CD4-positive, alpha-beta memory T cell (primary cell): ENCODE results near the gene ZNF738. TPM values are rescaled to one million over a fixed set of nuclear protein-coding genes. Genes with fewer than 3 reads are reported as not detected.
"Not testable (repeated sequence)": the region's sequence is repeated elsewhere in the genome, so short reads cannot be mapped to it uniquely, and the experiment has no call there.

Source experiments
- CTCF ChIA-PET: fragments of 350-600 bp; sonication (Branson Sonifier 250); formaldehyde crosslinking; loops from one replicate; lab custom pipeline; 2021; ENCODE audit warnings: inconsistent platforms; ENCODE audit not compliant: partially characterized antibody; lab: Charles Lee
- POLR2A ChIA-PET: fragments of 350-600 bp; sonication (Branson Sonifier 250); formaldehyde crosslinking; loops from one replicate; lab custom pipeline; 2021; ENCODE audit not compliant: partially characterized antibody; lab: Charles Lee
- DNase-seq, 5 donors: peaks; one replicate each; pipeline versions ENCODE4 v3.0.0 to v3.0.0-alpha.2; 2020 to 2022; ENCODE audit warnings: mixed read lengths in 1 of 5
- H3K27ac ChIP-seq: one replicate; pipeline ENCODE4 v1.7.0; 2013; ENCODE audit warnings: low read depth, low read length
- H3K27me3 ChIP-seq: 2 replicates; pipeline ENCODE4 v1.7.0; 2013; ENCODE audit warnings: mild to moderate bottlenecking, low read length, moderate library complexity; ENCODE audit not compliant: insufficient read depth
- H3K36me3 ChIP-seq: 2 replicates; pipeline ENCODE4 v1.7.0; 2013; ENCODE audit warnings: mild to moderate bottlenecking, low read length, moderate library complexity; ENCODE audit not compliant: insufficient read depth
- H3K4me1 ChIP-seq: 2 replicates; pipeline ENCODE4 v1.7.0; 2013; ENCODE audit warnings: mild to moderate bottlenecking, low read length, moderate library complexity; ENCODE audit not compliant: insufficient read depth
- H3K4me3 ChIP-seq, 2 donors: one replicate each; pipeline ENCODE4 v1.7.0; 2013; ENCODE audit warnings: low read length in 2 of 2, mild to moderate bottlenecking in 1 of 2
- H3K9me3 ChIP-seq, 2 donors: one replicate each; pipeline ENCODE4 v1.7.0; 2013; ENCODE audit warnings: low read length in 2 of 2, control low read depth in 1 of 2; ENCODE audit not compliant: control insufficient read depth in 1 of 2
- H3K27ac Mint-ChIP-seq, 7 donors: one replicate each; pipeline ENCODE4 v1.8.0; 2020 to 2021; ENCODE audit warnings: mixed read lengths in 7 of 7, mild to moderate bottlenecking in 6 of 7, inconsistent platforms in 3 of 7, moderate library complexity in 3 of 7
- H3K27me3 Mint-ChIP-seq, 2 donors: one replicate each; pipeline ENCODE4 v1.8.0; 2020 to 2021; ENCODE audit warnings: mixed read lengths in 2 of 2
- H3K36me3 Mint-ChIP-seq, 2 donors: one replicate each; pipeline ENCODE4 v1.8.0; 2020 to 2021; ENCODE audit warnings: mixed read lengths in 2 of 2, inconsistent platforms in 1 of 2, mild to moderate bottlenecking in 1 of 2
- H3K4me1 Mint-ChIP-seq, 4 donors: one replicate each; pipeline ENCODE4 v1.8.0; 2020 to 2021; ENCODE audit warnings: mixed read lengths in 4 of 4, mild to moderate bottlenecking in 1 of 4
- H3K4me3 Mint-ChIP-seq, 8 donors: one replicate each; pipeline ENCODE4 v1.8.0; 2020 to 2021; ENCODE audit warnings: mixed read lengths in 8 of 8, mild to moderate bottlenecking in 7 of 8, moderate library complexity in 6 of 8, inconsistent platforms in 3 of 8
- H3K9me3 Mint-ChIP-seq, 8 donors: one replicate each; pipeline ENCODE4 v1.8.0; 2020 to 2021; ENCODE audit warnings: mixed read lengths in 8 of 8, mild to moderate bottlenecking in 5 of 8, inconsistent platforms in 3 of 8, moderate library complexity in 1 of 8
- intact Hi-C: fragments of 100-400 bp; cut with micrococcal nuclease; formaldehyde crosslinking; loops from one replicate; pipeline ENCODE4 v1.15.1; 2023
- polyA plus RNA-seq, 2 donors: library from polyadenylated mRNA; unstranded; fragments of 300-500 nt; fragmentation: Illumina TruSeq; gene quantifications; one replicate each; pipeline ENCODE4 v1.2.3, GENCODE V29; 2021
- total RNA-seq, 2 experiments: library from RNA; stranded (reverse); gene quantifications; one replicate each; pipeline ENCODE4 v1.2.3, GENCODE V29; 2021

ZNF738 gene
- total and polyA plus RNA-seq, 4 experiments from 2014 or later = 2.5 to 11.4 (median 6.3) TPM

DNA sequence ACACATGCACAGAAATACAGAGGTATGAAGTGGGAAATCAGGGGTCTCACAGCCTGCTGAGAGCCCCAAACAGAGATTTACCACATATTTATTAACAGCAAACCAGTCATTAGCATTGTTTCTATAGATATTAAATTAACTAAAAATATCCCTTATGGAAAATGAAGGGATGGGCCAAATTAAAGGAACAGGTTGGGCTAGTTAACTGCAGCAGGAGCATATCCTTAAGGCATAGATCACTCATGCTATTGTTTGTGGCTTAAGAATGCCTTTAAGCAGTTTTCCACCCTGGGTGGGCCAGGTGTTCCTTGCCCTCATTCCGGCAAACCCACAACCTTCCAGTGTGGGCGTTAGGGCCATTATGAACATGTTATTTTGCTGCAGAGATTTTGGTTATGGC lies 14.0 kb upstream of the ZNF738 start:
- H3K4me1 ChIP-seq, H3K9me3 ChIP-seq, intact Hi-C loops, H3K27ac ChIP-seq, H3K27me3 ChIP-seq, H3K4me3 ChIP-seq, H3K36me3 ChIP-seq, CTCF ChIA-PET, DNase-seq, H3K36me3 Mint-ChIP-seq, H3K27me3 Mint-ChIP-seq, H3K4me3 Mint-ChIP-seq, POLR2A ChIA-PET, H3K4me1 Mint-ChIP-seq, H3K27ac Mint-ChIP-seq: not testable (repeated sequence)
- peaks cover 4 to 47% (median 31%) of the 10 kb centered on the region in 8 donors for H3K9me3 Mint-ChIP-seq

- Histone ChIP-seq H3K27me3 (no peaks in the 10 kb centered on the region), H3K4me3 (no peak overlapping the region), H3K9me3 (no peaks in the 10 kb centered on the region), H3K36me3 (no peaks in the 10 kb centered on the region), H3K4me1 (peaks cover 5% of the 10 kb centered on the region), H3K27ac (no peak overlapping the region)
- Mint-ChIP-seq H3K27ac (peak overlapping the region in 1 of 7 donors; percentile 45), H3K4me1 (peaks cover 4 to 11% (median 8%) of the 10 kb centered on the region in 4 donors), H3K36me3 (peaks cover 0 to 4% of the 10 kb centered on the region in 2 donors), H3K9me3 (peaks cover 3 to 23% (median 14%) of the 10 kb centered on the region in 8 donors), H3K27me3 (no peaks in the 10 kb centered on the region), H3K4me3 (peak overlapping the region in 1 of 8 donors; percentile 18)
- ChIA-PET POLR2A (no interaction called here), CTCF (no interaction called here)
- no peak for DNase-seq
- intact Hi-C loops = no loop called here
These were observed 6.0 kb upstream of the ZNF738 start for GRCh38 chr19:21352830-21353229.

DNA sequence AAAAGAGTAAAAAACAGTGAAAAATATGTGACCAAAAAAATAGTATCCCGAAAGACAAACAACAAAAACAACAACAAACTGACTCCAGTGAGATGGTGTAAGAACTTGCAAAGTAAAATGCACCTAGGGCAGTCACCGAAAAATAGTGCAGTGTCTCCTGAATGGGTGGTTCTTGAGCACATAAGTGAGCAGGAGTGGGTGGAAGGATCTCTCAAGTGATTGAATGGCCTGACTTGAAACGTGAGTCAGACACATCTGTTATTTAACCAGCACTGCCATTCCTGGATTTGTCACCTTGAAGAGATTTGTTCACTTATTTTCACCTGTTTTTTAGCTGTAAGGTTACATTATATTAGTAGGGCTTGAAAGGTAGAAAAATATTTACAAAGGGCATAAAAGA lies 3.5 kb downstream of the ZNF738 start:
- CTCF ChIA-PET = no interaction called here
- Histone ChIP-seq H3K4me3 (no peak overlapping the region), H3K36me3 (peaks cover 8% of the 10 kb centered on the region), H3K27ac (no peak overlapping the region), H3K4me1 (peaks cover 8% of the 10 kb centered on the region), H3K27me3 (no peaks in the 10 kb centered on the region), H3K9me3 (no peaks in the 10 kb centered on the region)
- intact Hi-C loops = no loop called here
- Mint-ChIP-seq H3K36me3 (peaks cover 35 to 48% of the 10 kb centered on the region in 2 donors), H3K4me3 (no peak overlapping the region), H3K9me3 (peaks cover 0 to 11% (median 3%) of the 10 kb centered on the region in 8 donors), H3K4me1 (peaks cover 4 to 14% (median 13%) of the 10 kb centered on the region in 4 donors), H3K27me3 (no peaks in the 10 kb centered on the region), H3K27ac (peak overlapping the region in 1 of 7 donors; percentile 37)
- POLR2A ChIA-PET = interaction anchor here (1.1 kb wide), 1 partner anchor 35 kb away, joined by 3 read pairs; the partner anchor contains the start of gene ZNF493
- DNase-seq = no peak

GRCh38 chr19:21383980-21384582 lies 25.3 kb downstream of the ZNF738 start:
- Histone ChIP-seq H3K9me3 (peaks cover 4 to 39% of the 10 kb centered on the region in 2 donors), H3K27ac (no peak overlapping the region), H3K36me3 (peaks cover 4% of the 10 kb centered on the region), H3K4me3 (peak overlapping the region in 1 of 2 donors; percentile 0), H3K27me3 (no peaks in the 10 kb centered on the region), H3K4me1 (no peaks in the 10 kb centered on the region)
- peaks cover 52 to 59% of the 10 kb centered on the region in 2 donors for H3K36me3 Mint-ChIP-seq
- DNase-seq = no peak
- no peaks in the 10 kb centered on the region for H3K4me1 Mint-ChIP-seq
- intact Hi-C loops = no loop called here
- H3K4me3 Mint-ChIP-seq = no peak overlapping the region
- CTCF ChIA-PET = no interaction called here
- POLR2A ChIA-PET = no interaction called here
- peaks cover 2 to 93% (median 79%) of the 10 kb centered on the region in 8 donors for H3K9me3 Mint-ChIP-seq
- H3K27ac Mint-ChIP-seq = no peak overlapping the region
- no peaks in the 10 kb centered on the region for H3K27me3 Mint-ChIP-seq

DNA sequence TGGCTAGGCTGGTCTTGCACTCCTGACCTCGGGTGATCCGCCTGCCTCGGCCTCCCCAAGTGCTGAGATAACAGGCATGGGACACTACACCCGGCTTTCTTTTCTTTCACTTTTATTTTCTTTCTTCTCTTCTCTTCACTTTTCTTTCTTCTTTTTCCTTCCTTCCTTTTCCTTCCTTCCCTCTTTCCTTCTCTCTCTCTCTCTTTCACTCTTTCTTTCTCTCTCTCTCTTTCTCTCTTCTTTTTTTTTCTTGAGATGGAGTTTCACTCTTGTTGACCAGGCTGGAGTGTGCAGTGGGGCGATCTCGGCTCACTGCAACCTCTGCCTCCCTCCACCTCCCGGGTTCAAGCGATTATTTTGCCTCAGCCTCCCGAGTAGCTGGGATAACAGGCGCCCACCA lies 37.3 kb downstream of the ZNF738 start:
- intact Hi-C loops = loop anchor here (2.0 to 5.0 kb wide), 2 partner anchors 375 to 1219 kb away; partner anchors contain the start of gene ZNF430
- H3K9me3 Mint-ChIP-seq = peaks cover 0 to 39% (median 21%) of the 10 kb centered on the region in 8 donors
- peaks cover 19% of the 10 kb centered on the region for H3K4me1 ChIP-seq
- H3K4me3 Mint-ChIP-seq = peak overlapping the region in 2 of 8 donors; percentile 15 to 61
- H3K27ac Mint-ChIP-seq = peak overlapping the region in 1 of 7 donors; percentile 39
- H3K27me3 ChIP-seq = no peaks in the 10 kb centered on the region
- peaks cover 17 to 41% (median 29%) of the 10 kb centered on the region in 4 donors for H3K4me1 Mint-ChIP-seq
- H3K4me3 ChIP-seq = no peak overlapping the region
- ChIA-PET POLR2A (interaction anchor here (0.7 to 2.7 kb wide), 11 partner anchors 22 to 831 kb away, joined by 3 to 38 read pairs (median 5); partner anchors contain the start of genes ZNF429, ZNF430, ZNF431 and ZNF708), CTCF (interaction anchor here (1.4 kb wide), 1 partner anchor 109 kb away, joined by 5 read pairs; the partner anchor contains the start of gene ZNF429)
- H3K36me3 ChIP-seq = no peaks in the 10 kb centered on the region
- no peak for DNase-seq
- no peaks in the 10 kb centered on the region for H3K9me3 ChIP-seq
- H3K27me3 Mint-ChIP-seq = no peaks in the 10 kb centered on the region
- no peak overlapping the region for H3K27ac ChIP-seq
- peaks cover 22 to 23% of the 10 kb centered on the region in 2 donors for H3K36me3 Mint-ChIP-seq

DNA sequence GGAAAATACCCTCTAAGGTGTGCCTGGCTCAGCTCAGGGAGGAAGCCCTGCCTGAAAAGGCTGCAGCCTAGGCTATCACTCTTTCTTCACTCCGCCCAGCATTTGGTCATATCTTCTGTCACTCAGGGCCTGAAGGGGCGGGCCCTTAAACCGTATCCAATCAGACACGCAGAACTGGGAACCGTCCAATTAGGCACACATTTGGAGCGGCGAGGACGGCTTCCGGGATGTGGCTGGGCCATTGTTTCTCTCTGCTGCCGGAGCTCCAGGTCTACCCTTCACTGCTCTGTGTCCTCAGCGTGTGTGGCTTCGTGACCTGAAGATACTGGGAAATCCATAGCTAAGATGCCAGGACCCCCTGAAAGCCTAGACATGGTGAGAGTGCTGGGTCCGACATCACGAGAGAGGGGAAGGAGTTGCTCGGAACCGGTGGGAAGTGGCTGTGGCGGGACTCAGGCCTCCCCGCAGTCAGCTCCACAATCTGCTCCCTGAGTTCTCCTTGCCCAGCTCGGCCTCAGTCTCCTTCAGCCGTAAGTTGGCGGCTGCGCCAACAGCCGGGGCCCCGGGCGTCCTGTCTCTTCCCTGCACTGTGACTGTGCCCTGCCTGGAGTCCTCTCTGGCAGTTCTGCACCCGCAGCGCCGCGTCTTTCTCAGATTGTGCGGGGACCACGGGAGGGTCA lies 38.2 kb downstream of the ZNF738 start, which contains the start of gene ZNF493:
ZNF493 (plus strand) TSS at position 241 of the 680 bp plus-strand sequence; CDS start at position 346, 105 bp downstream.
- intact Hi-C loops = loop anchor here (1.0 to 5.0 kb wide), 5 partner anchors 38 to 1220 kb away; partner anchors contain the start of genes ZNF429, ZNF430 and ZNF708
- H3K4me3 ChIP-seq = peak within 1 kb of the TSS; percentile 10 to 76
- CTCF ChIA-PET = interaction anchor here (0.8 to 1.4 kb wide), 3 partner anchors 12 to 108 kb away, joined by 3 to 5 read pairs (median 4); partner anchors contain the start of gene ZNF429

More for the DNA sequence above, 38.2 kb downstream of the ZNF738 start, which contains the start of gene ZNF493:
- peak within 1 kb of the TSS; percentile 82 to 96 (median 90) for H3K27ac Mint-ChIP-seq
- POLR2A ChIA-PET = interaction anchor here (0.6 to 2.7 kb wide), 23 partner anchors 17 to 1621 kb away, joined by 3 to 38 read pairs (median 3); partner anchors contain the start of genes ZNF100, ZNF429, ZNF43 and ZNF430
- H3K4me1 Mint-ChIP-seq = peaks cover 18 to 44% (median 30%) of the 10 kb centered on the region in 4 donors
- H3K27me3 Mint-ChIP-seq = no peaks in the 10 kb centered on the region
- H3K27me3 ChIP-seq = no peaks in the 10 kb centered on the region
- peak within 1 kb of the TSS; percentile 69 for H3K27ac ChIP-seq
- H3K36me3 ChIP-seq = no peaks in the 10 kb centered on the region
- peak; percentile 92 to 95 (median 92) for DNase-seq
- peak within 1 kb of the TSS; percentile 85 to 99 (median 97) for H3K4me3 Mint-ChIP-seq
- H3K4me1 ChIP-seq = peaks cover 19% of the 10 kb centered on the region
- no peaks in the 10 kb centered on the region for H3K9me3 ChIP-seq
- peaks cover 0 to 34% (median 13%) of the 10 kb centered on the region in 8 donors for H3K9me3 Mint-ChIP-seq
- peaks cover 25 to 26% of the 10 kb centered on the region in 2 donors for H3K36me3 Mint-ChIP-seq
